Measurements from ENCODE around the gene TMEM235. TPM values are rescaled to one million over a fixed set of nuclear protein-coding genes. Genes with fewer than 3 reads are reported as not detected.
A peak's percentile ranks its signal among the peaks of the same experiment; 100 is the strongest.

The TMEM235 gene
- total RNA-seq, 2 donors from 2014 or later, result 0.33 TPM; not detected in 1

- Mint-ChIP-seq H3K9me3 (peaks cover 9% of the 10 kb centered on the region), H3K36me3 (ENCODE audit: low read depth) (peaks cover 2% of the 10 kb centered on the region), H3K27ac (no peak overlapping the region), H3K4me3 (no peak overlapping the region), H3K27me3 (ENCODE audit: insufficient read depth) (no peaks in the 10 kb centered on the region), H3K4me1 (no peaks in the 10 kb centered on the region)
- no peaks in the 10 kb centered on the region for H3K27me3 ChIP-seq (ENCODE audit: control insufficient read depth, insufficient read depth, low read length, poor library complexity, severe bottlenecking)
- H3K9ac ChIP-seq (ENCODE audit: extremely low read depth, low read length, poor library complexity, severe bottlenecking), result no peak overlapping the region
- H3K9me3 ChIP-seq (ENCODE audit: control insufficient read depth, low read length), result peaks cover 8% of the 10 kb centered on the region
- H3K4me3 ChIP-seq (ENCODE audit: low read length), result no peak overlapping the region
- no peak overlapping the region for H3K27ac ChIP-seq (ENCODE audit: low read depth, low read length)
- no peaks in the 10 kb centered on the region for H3K4me1 ChIP-seq (ENCODE audit: control insufficient read depth, insufficient read depth, low read length)
- no peak for DNase-seq
- WGBS, 2 experiments (ENCODE audit: insufficient coverage in 1 of 2, insufficient read length in 1 of 2), result 89 to 100% methylated on average over 5 to 9 of the region's 9 CpGs
- H3K36me3 ChIP-seq (ENCODE audit: control insufficient read depth, insufficient read depth, low read length), result no peaks in the 10 kb centered on the region
- no peak for TF ChIP-seq CTCF (conservative IDR thresholded peaks at IDR 0.05)
Measured at GRCh38 chr17:78240839-78241238, 9.4 kb downstream of the TMEM235 start.

GRCh38 chr17:78241277-78242023, 10.0 kb downstream of the TMEM235 start:
- Histone ChIP-seq H3K36me3 (ENCODE audit: control insufficient read depth, insufficient read depth, low read length) (no peaks in the 10 kb centered on the region), H3K4me3 (ENCODE audit: low read length) (no peak overlapping the region), H3K27me3 (ENCODE audit: control insufficient read depth, insufficient read depth, low read length, poor library complexity, severe bottlenecking) (no peaks in the 10 kb centered on the region), H3K27ac (ENCODE audit: low read depth, low read length) (no peak overlapping the region), H3K9me3 (ENCODE audit: control insufficient read depth, low read length) (peaks cover 8% of the 10 kb centered on the region), H3K9ac (ENCODE audit: extremely low read depth, low read length, poor library complexity, severe bottlenecking) (no peak overlapping the region), H3K4me1 (ENCODE audit: control insufficient read depth, insufficient read depth, low read length) (no peaks in the 10 kb centered on the region)
- WGBS, 2 experiments (ENCODE audit: insufficient coverage in 1 of 2, insufficient read length in 1 of 2), result 92% methylated on average over 12 of the region's 13 CpGs
- DNase-seq, result peak; percentile 87
- peaks cover 2% of the 10 kb centered on the region for H3K36me3 Mint-ChIP-seq (ENCODE audit: low read depth)
- H3K27ac Mint-ChIP-seq, result no peak overlapping the region
- no peak overlapping the region for H3K4me3 Mint-ChIP-seq
- peaks cover 12% of the 10 kb centered on the region for H3K9me3 Mint-ChIP-seq
- H3K4me1 Mint-ChIP-seq, result no peaks in the 10 kb centered on the region
- TF ChIP-seq CTCF (conservative IDR thresholded peaks at IDR 0.05), result no peak
- no peaks in the 10 kb centered on the region for H3K27me3 Mint-ChIP-seq (ENCODE audit: insufficient read depth)

- H3K4me1 Mint-ChIP-seq, result peaks cover 5% of the 10 kb centered on the region
- no peak overlapping the region for H3K27ac Mint-ChIP-seq
- H3K36me3 Mint-ChIP-seq (ENCODE audit: low read depth), result peaks cover 4% of the 10 kb centered on the region
- no peaks in the 10 kb centered on the region for H3K27me3 Mint-ChIP-seq (ENCODE audit: insufficient read depth)
- 93 to 95% methylated on average over 19 to 21 of the region's 21 CpGs for WGBS, 2 experiments (ENCODE audit: insufficient coverage in 1 of 2, insufficient read length in 1 of 2)
- DNase-seq, result peak; percentile 49
- no peak overlapping the region for H3K9ac ChIP-seq (ENCODE audit: extremely low read depth, low read length, poor library complexity, severe bottlenecking)
- H3K27me3 ChIP-seq (ENCODE audit: control insufficient read depth, insufficient read depth, low read length, poor library complexity, severe bottlenecking), result no peaks in the 10 kb centered on the region
- H3K4me3 Mint-ChIP-seq, result no peak overlapping the region
- H3K4me1 ChIP-seq (ENCODE audit: control insufficient read depth, insufficient read depth, low read length), result no peaks in the 10 kb centered on the region
- TF ChIP-seq CTCF (conservative IDR thresholded peaks at IDR 0.05), result no peak
- no peak overlapping the region for H3K4me3 ChIP-seq (ENCODE audit: low read length)
- H3K36me3 ChIP-seq (ENCODE audit: control insufficient read depth, insufficient read depth, low read length), result no peaks in the 10 kb centered on the region
- peaks cover 8% of the 10 kb centered on the region for H3K9me3 ChIP-seq (ENCODE audit: control insufficient read depth, low read length)
- peaks cover 16% of the 10 kb centered on the region for H3K9me3 Mint-ChIP-seq
- no peak overlapping the region for H3K27ac ChIP-seq (ENCODE audit: low read depth, low read length)
Measured at GRCh38 chr17:78242024-78242742, 10.8 kb downstream of the TMEM235 start.

Data from endodermal cell (in vitro differentiated cells).